PC-9 (cell line): ENCODE results near the gene KRTAP10-10. TPM values are rescaled to one million over a fixed set of nuclear protein-coding genes. Genes with fewer than 3 reads are reported as not detected.

Experiments
- BruUV-seq: library from RNA; stranded (reverse); fragments of 400-500 nt; replicated peaks from 2 replicates; lab custom pipeline; 2021; lab: Mats Ljungman, UMichigan
- CTCF ChIA-PET: fragments of 300-600 bp; sonication (Branson Sonifier 250); formaldehyde crosslinking; loops from one replicate; lab custom pipeline; 2022; ENCODE audit warnings: antibody characterized with exemption; lab: Charles Lee
- POLR2A ChIA-PET: fragments of 300-600 bp; sonication (Branson Sonifier 250); formaldehyde crosslinking; loops from one replicate; lab custom pipeline; 2022; ENCODE audit warnings: antibody characterized with exemption; ENCODE audit not compliant: unreplicated experiment; lab: Charles Lee
- DNase-seq, 2 experiments: peaks; one replicate each; pipeline versions ENCODE4 v3.0.0 to v3.0.0-alpha.2; 2015 to 2022; ENCODE audit warnings: mixed read lengths in 1 of 2
- H2AFZ ChIP-seq: fragments of 200-600 bp; sonication (generic); 2 replicates; pipeline ENCODE4 v1.8.1; 2017; ENCODE audit warnings: antibody characterized with exemption
- H3F3A ChIP-seq: fragments of 200-600 bp; sonication (generic); 2 replicates; pipeline ENCODE4 v1.8.1; 2017; ENCODE audit warnings: antibody characterized with exemption, mild to moderate bottlenecking, low read depth; ENCODE audit not compliant: insufficient read depth
- H3K27ac ChIP-seq: fragments of 200-600 bp; sonication (generic); 2 replicates; pipeline ENCODE4 v1.6.1; 2016; ENCODE audit warnings: mixed run types
- H3K27me3 ChIP-seq: fragments of 200-600 bp; sonication (generic); 2 replicates; pipeline ENCODE4 v1.6.1; 2016; ENCODE audit warnings: low read depth, mixed run types; ENCODE audit not compliant: insufficient read depth
- H3K36me3 ChIP-seq: fragments of 200-600 bp; sonication (generic); 2 replicates; pipeline ENCODE4 v1.6.1; 2016; ENCODE audit warnings: low read depth, mixed run types
- H3K4me1 ChIP-seq: fragments of 200-600 bp; sonication (generic); replicated peaks from 2 replicates; pipeline ENCODE4 v1.6.1; 2016; ENCODE audit warnings: mixed run types; ENCODE audit not compliant: insufficient read depth
- H3K4me2 ChIP-seq: fragments of 200-600 bp; sonication (generic); 2 replicates; pipeline ENCODE4 v1.6.1; 2017; ENCODE audit warnings: mixed run types
- H3K4me3 ChIP-seq: fragments of 200-600 bp; sonication (generic); 2 replicates; pipeline ENCODE4 v1.6.1; 2016; ENCODE audit warnings: mixed run types
- H3K79me2 ChIP-seq: fragments of 200-600 bp; sonication (generic); 2 replicates; pipeline ENCODE4 v1.6.1; 2017; ENCODE audit warnings: low read depth, mixed run types
- H3K9me2 ChIP-seq: fragments of 200-600 bp; sonication (generic); 2 replicates; pipeline ENCODE4 v1.8.1; 2017; ENCODE audit warnings: mild to moderate bottlenecking; ENCODE audit not compliant: insufficient read depth
- H3K9me3 ChIP-seq: fragments of 200-600 bp; sonication (generic); 2 replicates; pipeline ENCODE4 v1.8.1; 2016; ENCODE audit warnings: low read depth; ENCODE audit not compliant: insufficient read depth
- H4K20me1 ChIP-seq: fragments of 200-600 bp; sonication (generic); 2 replicates; pipeline ENCODE4 v1.8.1; 2017; ENCODE audit not compliant: insufficient read depth
- EZH2 ChIP-seq: fragments of 200-600 bp; sonication (generic); IDR thresholded peaks from 2 replicates; pipeline ENCODE4 v1.8.0; 2017; ENCODE audit warnings: antibody characterized with exemption, low read depth
- intact Hi-C: fragments of 100-400 bp; cut with micrococcal nuclease; formaldehyde crosslinking; loops from one replicate; pipeline ENCODE4 v1.10.0; 2022; ENCODE audit not compliant: unreplicated experiment
- total RNA-seq: library from RNA; stranded (reverse); gene quantifications from 2 replicates; pipeline ENCODE4 v1.2.3, GENCODE V29; 2021
- TF ChIP-seq, protein P1 (sequence below): fragments of 200-600 bp; sonication (generic); conservative IDR thresholded peaks from 2 replicates; pipeline ENCODE4 v1.6.1; 2017; ENCODE audit warnings: mixed run types, antibody characterized with exemption, mild to moderate bottlenecking, moderate library complexity

KRTAP10-10 gene
- total RNA-seq, 1 experiment from 2014 or later = not detected

DNA sequence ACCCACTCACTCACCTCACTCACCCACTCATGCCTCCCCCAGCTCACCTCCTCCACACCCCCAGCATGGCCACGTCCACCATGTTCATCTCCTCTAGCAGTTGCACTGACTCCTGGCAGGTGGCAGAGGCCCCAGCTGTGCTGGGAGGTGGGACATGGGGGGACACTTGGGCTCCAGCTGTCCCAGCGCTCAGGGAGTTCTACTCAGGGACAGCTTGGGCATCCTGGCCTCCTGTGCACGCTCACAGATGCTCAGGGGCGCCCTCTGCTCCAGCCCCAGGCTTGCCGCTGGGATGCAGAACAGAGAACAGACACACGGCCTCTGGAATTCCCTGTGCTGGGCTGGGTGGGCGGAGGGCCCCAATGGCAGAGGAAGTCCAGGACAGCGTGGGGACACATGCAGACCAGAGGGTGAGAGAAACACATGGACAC lies 20.1 kb upstream of the KRTAP10-10 start:
- TF ChIP-seq, protein P1, sequence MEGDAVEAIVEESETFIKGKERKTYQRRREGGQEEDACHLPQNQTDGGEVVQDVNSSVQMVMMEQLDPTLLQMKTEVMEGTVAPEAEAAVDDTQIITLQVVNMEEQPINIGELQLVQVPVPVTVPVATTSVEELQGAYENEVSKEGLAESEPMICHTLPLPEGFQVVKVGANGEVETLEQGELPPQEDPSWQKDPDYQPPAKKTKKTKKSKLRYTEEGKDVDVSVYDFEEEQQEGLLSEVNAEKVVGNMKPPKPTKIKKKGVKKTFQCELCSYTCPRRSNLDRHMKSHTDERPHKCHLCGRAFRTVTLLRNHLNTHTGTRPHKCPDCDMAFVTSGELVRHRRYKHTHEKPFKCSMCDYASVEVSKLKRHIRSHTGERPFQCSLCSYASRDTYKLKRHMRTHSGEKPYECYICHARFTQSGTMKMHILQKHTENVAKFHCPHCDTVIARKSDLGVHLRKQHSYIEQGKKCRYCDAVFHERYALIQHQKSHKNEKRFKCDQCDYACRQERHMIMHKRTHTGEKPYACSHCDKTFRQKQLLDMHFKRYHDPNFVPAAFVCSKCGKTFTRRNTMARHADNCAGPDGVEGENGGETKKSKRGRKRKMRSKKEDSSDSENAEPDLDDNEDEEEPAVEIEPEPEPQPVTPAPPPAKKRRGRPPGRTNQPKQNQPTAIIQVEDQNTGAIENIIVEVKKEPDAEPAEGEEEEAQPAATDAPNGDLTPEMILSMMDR = no peak
- TF ChIP-seq EZH2 = no peak
- Histone ChIP-seq H3K27me3 (peaks cover 42% of the 10 kb centered on the region), H2AFZ (no peak overlapping the region), H4K20me1 (no peaks in the 10 kb centered on the region), H3F3A (no peaks in the 10 kb centered on the region), H3K4me1 (no peaks in the 10 kb centered on the region), H3K36me3 (no peaks in the 10 kb centered on the region), H3K27ac (no peak overlapping the region), H3K4me3 (no peak overlapping the region), H3K79me2 (no peaks in the 10 kb centered on the region), H3K9me3 (no peaks in the 10 kb centered on the region), H3K4me2 (no peak overlapping the region), H3K9me2 (no peaks in the 10 kb centered on the region)
- ChIA-PET POLR2A (no interaction called here), CTCF (no interaction called here)
- no peak for DNase-seq
- intact Hi-C loops = no loop called here
- no TSS peak for BruUV-seq

DNA sequence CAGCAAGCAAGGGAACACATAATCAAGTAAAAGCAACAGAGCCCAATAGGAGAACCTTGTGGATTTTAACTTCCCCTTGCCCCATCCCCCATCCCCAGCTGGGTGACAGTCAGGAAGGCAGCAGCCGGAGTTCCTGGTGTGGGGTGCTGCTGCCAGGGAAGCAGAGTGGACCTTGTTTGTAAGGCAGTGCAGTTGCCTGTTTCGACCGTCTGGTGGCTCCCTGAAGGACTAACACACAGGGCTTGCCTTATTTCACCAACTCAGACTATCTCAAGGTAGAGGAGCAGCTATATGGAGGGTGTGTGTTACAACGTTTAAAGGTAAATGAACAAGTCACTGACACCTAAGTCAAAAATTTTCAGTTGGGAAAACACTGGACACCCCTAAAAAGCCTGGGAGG lies 18.7 kb upstream of the KRTAP10-10 start:
- intact Hi-C loops = no loop called here
- no peaks in the 10 kb centered on the region for H3F3A ChIP-seq
- POLR2A ChIA-PET = no interaction called here
- H3K9me3 ChIP-seq = peaks cover 2% of the 10 kb centered on the region; the same call in 1 of the 2 replicates
- H3K4me3 ChIP-seq = no peak overlapping the region
- H2AFZ ChIP-seq = no peak overlapping the region
- DNase-seq = no peak
- no peaks in the 10 kb centered on the region for H3K4me1 ChIP-seq
- H3K4me2 ChIP-seq = no peak overlapping the region
- BruUV-seq = no TSS peak
- CTCF ChIA-PET = interaction anchor here (0.5 kb wide), 1 partner anchor 176 kb away, joined by 4 read pairs; no protein-coding TSS in a partner anchor
- H3K79me2 ChIP-seq = no peaks in the 10 kb centered on the region
- H3K36me3 ChIP-seq = no peaks in the 10 kb centered on the region
- H3K27me3 ChIP-seq = peaks cover 34% of the 10 kb centered on the region
- H3K27ac ChIP-seq = no peak overlapping the region
- no peaks in the 10 kb centered on the region for H3K9me2 ChIP-seq
- no peaks in the 10 kb centered on the region for H4K20me1 ChIP-seq
- TF ChIP-seq EZH2 = no peak
- TF ChIP-seq, protein P1 = no peak; the same call in 1 of the 2 replicates

DNA sequence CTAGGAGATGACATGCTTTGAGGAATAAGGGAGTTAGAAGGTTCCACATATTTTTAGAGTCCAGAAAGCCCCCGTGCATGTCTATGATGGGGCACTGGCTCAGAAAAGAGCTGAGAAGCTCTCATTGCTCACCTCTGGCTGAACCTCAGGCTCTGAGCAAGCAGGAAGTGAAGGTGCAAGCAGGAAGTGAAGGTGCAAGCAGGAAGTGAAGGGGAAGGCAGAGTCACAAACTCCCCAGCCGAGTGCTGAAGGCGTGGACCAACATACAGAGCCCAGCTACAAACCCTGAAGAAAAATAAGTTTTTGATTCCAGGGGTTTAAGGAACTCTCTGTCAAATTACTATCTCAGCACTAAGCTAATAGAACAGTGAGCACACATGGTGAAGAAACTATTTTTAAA lies 18.2 kb upstream of the KRTAP10-10 start:
- TF ChIP-seq, protein P1 = no peak
- no peak for TF ChIP-seq EZH2
- H3K9me3 ChIP-seq = peaks cover 4% of the 10 kb centered on the region; the same call in 1 of the 2 replicates
- no peaks in the 10 kb centered on the region for H3K4me1 ChIP-seq
- no peak overlapping the region for H3K27ac ChIP-seq
- H3K36me3 ChIP-seq = no peaks in the 10 kb centered on the region
- CTCF ChIA-PET = no interaction called here
- POLR2A ChIA-PET = no interaction called here
- H3F3A ChIP-seq = no peaks in the 10 kb centered on the region
- no peaks in the 10 kb centered on the region for H3K79me2 ChIP-seq
- no peak overlapping the region for H3K4me2 ChIP-seq
- H3K27me3 ChIP-seq = peaks cover 32% of the 10 kb centered on the region
- no peak overlapping the region for H3K4me3 ChIP-seq
- no peaks in the 10 kb centered on the region for H3K9me2 ChIP-seq
- no peaks in the 10 kb centered on the region for H4K20me1 ChIP-seq
- H2AFZ ChIP-seq = no peak overlapping the region
- DNase-seq = no peak
- no TSS peak for BruUV-seq
- intact Hi-C loops = no loop called here
